ENCODE results near the gene TRIM7.
A peak's percentile ranks its signal among the peaks of the same experiment; 100 is the strongest.

TRIM7 gene

GRCh38 chr5:181169459-181170236 lies 35.3 kb downstream of the TRIM7 start:
- DNase-seq, result peak; percentile 72

GRCh38 chr5:181168595-181169118 lies 36.3 kb downstream of the TRIM7 start:
- no peak for DNase-seq

GRCh38 chr5:181167814-181168488 lies 37.0 kb downstream of the TRIM7 start:
- DNase-seq, result no peak

- DNase-seq, result no peak
These were observed 37.9 kb downstream of the TRIM7 start for GRCh38 chr5:181166812-181167733.

- no peak for DNase-seq
These were observed 40.7 kb downstream of the TRIM7 start for GRCh38 chr5:181164076-181164952.

GRCh38 chr5:181163487-181164075 lies 41.4 kb downstream of the TRIM7 start:
- no peak for DNase-seq

- DNase-seq, result no peak
These were observed 43.3 kb downstream of the TRIM7 start for GRCh38 chr5:181161534-181162175.

GRCh38 chr5:181160755-181161533 lies 44.1 kb downstream of the TRIM7 start:
- peak; percentile 62 for DNase-seq

GRCh38 chr5:181160152-181160754 lies 44.7 kb downstream of the TRIM7 start:
- peak; percentile 89 for DNase-seq

- DNase-seq, result peak; percentile 84
These were observed 45.5 kb downstream of the TRIM7 start for GRCh38 chr5:181159286-181160151.

- no peak for DNase-seq
These were observed 46.1 kb downstream of the TRIM7 start for GRCh38 chr5:181158869-181159268.

- no peak for DNase-seq
These were observed 48.2 kb downstream of the TRIM7 start for GRCh38 chr5:181156758-181157157.

- no peak for DNase-seq
These were observed 51.2 kb downstream of the TRIM7 start for GRCh38 chr5:181153814-181154213.

- no peak for DNase-seq
These were observed 52.6 kb downstream of the TRIM7 start for GRCh38 chr5:181152406-181152805.

- no peak for DNase-seq
These were observed 53.9 kb downstream of the TRIM7 start for GRCh38 chr5:181151146-181151545.

GRCh38 chr5:181149806-181150733 lies 54.9 kb downstream of the TRIM7 start:
- no peak for DNase-seq

- DNase-seq, result no peak
These were observed 55.6 kb downstream of the TRIM7 start for GRCh38 chr5:181149355-181149754.
